HL-60 (cell line): ENCODE results near the gene ELL2.

Source experiments
- DNase-seq, 2 experiments: peaks; one replicate each; pipeline ENCODE4 v3.0.0-alpha.2; 2010 to 2020; ENCODE audit warnings: low read depth in 1 of 2, low spot score in 1 of 2
- H3K27ac ChIP-seq: fragments of 250-450 bp; sonication (Bioruptor Pico); replicated peaks from 2 replicates; pipeline ENCODE4 v1.5.1; 2020; ENCODE audit warnings: mild to moderate bottlenecking, moderate library complexity
- H3K27me3 ChIP-seq: fragments of 250-450 bp; sonication (Bioruptor Pico); 2 replicates; pipeline ENCODE4 v1.5.1; 2021; ENCODE audit warnings: mild to moderate bottlenecking, moderate library complexity; ENCODE audit not compliant: insufficient read depth, poor library complexity, severe bottlenecking
- H3K4me3 ChIP-seq: replicated peaks from 2 replicates; pipeline ENCODE4 v1.5.1; 2011; ENCODE audit warnings: mild to moderate bottlenecking, control low read depth, low read length; ENCODE audit not compliant: insufficient read depth
- GABPA ChIP-seq: IDR thresholded peaks from 2 replicates; pipeline ENCODE4 v1.6.1; 2012; ENCODE audit warnings: low read depth
- POLR2AphosphoS5 ChIP-seq: IDR thresholded peaks from 2 replicates; pipeline ENCODE4 v1.6.1; 2012; ENCODE audit warnings: low read depth
- SPI1 ChIP-seq: IDR thresholded peaks from 2 replicates; pipeline ENCODE4 v1.6.1; 2012; ENCODE audit warnings: low read depth, mild to moderate bottlenecking, borderline replicate concordance
- TF ChIP-seq, protein P1 (sequence below): IDR thresholded peaks from 2 replicates; pipeline ENCODE4 v1.6.1; 2012; ENCODE audit warnings: low read depth; ENCODE audit not compliant: insufficient replicate concordance
- TF ChIP-seq, protein P2 (sequence below): IDR thresholded peaks from one replicate; pipeline ENCODE4 v1.5.1; 2011; ENCODE audit warnings: low read length, control low read depth, inconsistent platforms; ENCODE audit not compliant: insufficient read depth

ELL2 gene

DNA sequence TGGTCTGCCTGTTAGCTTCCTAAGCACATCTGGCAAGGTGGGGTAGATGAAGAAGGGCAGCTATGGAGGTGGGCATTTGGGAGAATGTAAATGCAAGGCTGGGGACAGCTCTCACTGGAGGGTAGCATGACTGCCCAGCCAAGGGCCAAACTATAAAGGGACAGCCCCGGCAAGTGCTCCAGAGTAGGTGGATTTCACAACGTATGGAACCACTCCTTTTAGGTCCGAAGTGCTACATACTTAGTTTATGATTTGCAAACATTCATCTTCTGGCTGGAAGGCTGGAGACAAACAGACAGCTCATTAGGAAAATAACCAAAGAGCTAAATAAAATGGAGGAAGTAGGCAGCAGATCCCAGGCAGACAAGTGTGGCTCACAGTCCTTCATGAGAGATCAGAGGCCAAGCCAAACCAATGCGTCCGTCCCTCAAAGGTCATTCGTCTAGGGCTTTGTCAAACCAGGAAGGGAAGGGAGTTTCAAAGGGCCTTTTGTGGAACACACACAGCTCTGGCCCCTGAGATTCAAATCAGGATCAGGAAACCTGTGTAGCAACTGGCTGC lies 96.6 kb downstream of the ELL2 start:
- no peak overlapping the region for H3K27ac ChIP-seq
- no peaks in the 10 kb centered on the region for H3K27me3 ChIP-seq
- no peak overlapping the region for H3K4me3 ChIP-seq
- no peak for DNase-seq
- TF ChIP-seq, protein P1, sequence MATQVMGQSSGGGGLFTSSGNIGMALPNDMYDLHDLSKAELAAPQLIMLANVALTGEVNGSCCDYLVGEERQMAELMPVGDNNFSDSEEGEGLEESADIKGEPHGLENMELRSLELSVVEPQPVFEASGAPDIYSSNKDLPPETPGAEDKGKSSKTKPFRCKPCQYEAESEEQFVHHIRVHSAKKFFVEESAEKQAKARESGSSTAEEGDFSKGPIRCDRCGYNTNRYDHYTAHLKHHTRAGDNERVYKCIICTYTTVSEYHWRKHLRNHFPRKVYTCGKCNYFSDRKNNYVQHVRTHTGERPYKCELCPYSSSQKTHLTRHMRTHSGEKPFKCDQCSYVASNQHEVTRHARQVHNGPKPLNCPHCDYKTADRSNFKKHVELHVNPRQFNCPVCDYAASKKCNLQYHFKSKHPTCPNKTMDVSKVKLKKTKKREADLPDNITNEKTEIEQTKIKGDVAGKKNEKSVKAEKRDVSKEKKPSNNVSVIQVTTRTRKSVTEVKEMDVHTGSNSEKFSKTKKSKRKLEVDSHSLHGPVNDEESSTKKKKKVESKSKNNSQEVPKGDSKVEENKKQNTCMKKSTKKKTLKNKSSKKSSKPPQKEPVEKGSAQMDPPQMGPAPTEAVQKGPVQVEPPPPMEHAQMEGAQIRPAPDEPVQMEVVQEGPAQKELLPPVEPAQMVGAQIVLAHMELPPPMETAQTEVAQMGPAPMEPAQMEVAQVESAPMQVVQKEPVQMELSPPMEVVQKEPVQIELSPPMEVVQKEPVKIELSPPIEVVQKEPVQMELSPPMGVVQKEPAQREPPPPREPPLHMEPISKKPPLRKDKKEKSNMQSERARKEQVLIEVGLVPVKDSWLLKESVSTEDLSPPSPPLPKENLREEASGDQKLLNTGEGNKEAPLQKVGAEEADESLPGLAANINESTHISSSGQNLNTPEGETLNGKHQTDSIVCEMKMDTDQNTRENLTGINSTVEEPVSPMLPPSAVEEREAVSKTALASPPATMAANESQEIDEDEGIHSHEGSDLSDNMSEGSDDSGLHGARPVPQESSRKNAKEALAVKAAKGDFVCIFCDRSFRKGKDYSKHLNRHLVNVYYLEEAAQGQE = no peak
- TF ChIP-seq, protein P2, sequence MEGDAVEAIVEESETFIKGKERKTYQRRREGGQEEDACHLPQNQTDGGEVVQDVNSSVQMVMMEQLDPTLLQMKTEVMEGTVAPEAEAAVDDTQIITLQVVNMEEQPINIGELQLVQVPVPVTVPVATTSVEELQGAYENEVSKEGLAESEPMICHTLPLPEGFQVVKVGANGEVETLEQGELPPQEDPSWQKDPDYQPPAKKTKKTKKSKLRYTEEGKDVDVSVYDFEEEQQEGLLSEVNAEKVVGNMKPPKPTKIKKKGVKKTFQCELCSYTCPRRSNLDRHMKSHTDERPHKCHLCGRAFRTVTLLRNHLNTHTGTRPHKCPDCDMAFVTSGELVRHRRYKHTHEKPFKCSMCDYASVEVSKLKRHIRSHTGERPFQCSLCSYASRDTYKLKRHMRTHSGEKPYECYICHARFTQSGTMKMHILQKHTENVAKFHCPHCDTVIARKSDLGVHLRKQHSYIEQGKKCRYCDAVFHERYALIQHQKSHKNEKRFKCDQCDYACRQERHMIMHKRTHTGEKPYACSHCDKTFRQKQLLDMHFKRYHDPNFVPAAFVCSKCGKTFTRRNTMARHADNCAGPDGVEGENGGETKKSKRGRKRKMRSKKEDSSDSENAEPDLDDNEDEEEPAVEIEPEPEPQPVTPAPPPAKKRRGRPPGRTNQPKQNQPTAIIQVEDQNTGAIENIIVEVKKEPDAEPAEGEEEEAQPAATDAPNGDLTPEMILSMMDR = no peak
- TF ChIP-seq SPI1 (no peak), GABPA (no peak), POLR2AphosphoS5 (no peak)

DNA sequence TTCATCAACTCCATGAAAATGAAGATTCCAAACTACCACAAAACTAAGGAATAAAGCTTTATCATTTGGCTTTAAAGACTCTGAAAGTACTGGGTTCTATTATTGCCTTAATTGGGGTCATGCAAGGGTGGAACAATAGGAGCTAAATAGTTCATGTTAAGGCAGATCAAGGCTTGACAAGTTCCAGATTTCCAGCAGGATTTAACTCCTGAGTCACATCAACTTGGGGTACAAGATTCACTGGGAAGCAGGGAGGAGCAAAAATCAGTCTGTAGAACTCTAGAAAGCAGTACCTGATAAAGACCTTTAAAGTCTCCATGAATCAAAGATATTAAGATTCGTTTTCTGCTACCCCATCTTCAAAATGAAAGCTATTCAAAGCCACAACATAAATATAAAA lies 97.2 kb downstream of the ELL2 start:
- Histone ChIP-seq H3K4me3 (no peak overlapping the region), H3K27ac (no peak overlapping the region), H3K27me3 (no peaks in the 10 kb centered on the region)
- TF ChIP-seq GABPA (no peak), POLR2AphosphoS5 (no peak), SPI1 (no peak)
- TF ChIP-seq, protein P2 = no peak
- no peak for DNase-seq

DNA sequence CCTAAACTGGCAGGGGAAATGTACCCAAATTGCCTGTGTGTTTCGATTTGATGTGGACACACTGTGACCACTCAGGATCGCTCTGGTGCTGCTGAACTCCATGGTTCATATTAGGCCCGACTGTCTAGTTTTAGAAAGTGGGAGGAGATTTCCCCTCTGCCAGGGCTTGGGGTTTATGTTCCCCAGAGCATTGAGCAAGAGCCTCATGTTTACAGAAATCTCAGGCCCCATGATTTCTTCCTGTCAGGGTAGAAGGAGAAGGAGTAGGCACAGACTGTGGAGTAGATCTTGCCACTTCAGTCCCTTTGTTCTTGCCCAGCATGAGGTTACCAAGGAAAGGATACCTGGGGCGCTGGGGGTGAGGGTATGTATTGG lies 98.3 kb downstream of the ELL2 start:
- DNase-seq = peak in 1 of 2 experiments; percentile 34
- TF ChIP-seq, protein P2 = no peak
- Histone ChIP-seq H3K27me3 (no peaks in the 10 kb centered on the region), H3K27ac (no peak overlapping the region), H3K4me3 (no peak overlapping the region)

DNA sequence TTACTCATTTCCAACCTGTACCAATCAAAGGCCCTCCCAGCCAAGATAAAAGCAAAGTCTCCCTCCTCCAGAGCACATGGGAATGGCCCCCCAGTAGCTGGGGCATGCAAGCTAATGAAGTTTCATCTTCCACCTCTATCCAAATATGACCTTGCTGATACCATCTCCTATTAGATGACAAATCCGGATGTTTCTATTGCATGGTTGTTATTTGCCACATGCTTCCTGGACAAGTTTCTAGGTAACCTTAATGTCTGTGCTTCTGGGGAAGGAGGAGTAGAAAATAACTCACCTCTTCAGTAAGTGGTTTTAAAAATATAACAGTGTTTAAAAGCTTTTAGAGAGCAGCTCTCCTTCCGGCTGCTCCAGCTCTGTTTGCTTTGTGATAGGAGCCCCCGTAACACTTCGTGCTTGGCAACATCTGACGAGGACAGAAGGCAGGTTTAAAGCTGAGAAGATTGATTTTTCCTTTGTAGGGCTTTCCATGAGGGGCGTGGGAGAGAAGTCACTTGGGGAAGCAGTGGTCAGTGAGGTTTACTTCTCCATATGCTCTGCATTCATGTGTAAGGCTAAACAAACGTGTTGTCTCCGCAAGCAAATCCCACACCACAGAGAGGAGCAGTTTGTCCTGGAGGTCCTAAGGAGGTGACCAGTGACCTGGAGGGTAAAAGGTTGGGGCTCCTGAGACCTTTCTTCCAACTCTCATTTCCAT lies 98.8 kb downstream of the ELL2 start:
- TF ChIP-seq POLR2AphosphoS5 (no peak), GABPA (no peak), SPI1 (no peak)
- TF ChIP-seq, protein P1 = no peak
- TF ChIP-seq, protein P2 = no peak
- Histone ChIP-seq H3K4me3 (no peak overlapping the region), H3K27ac (no peak overlapping the region), H3K27me3 (no peaks in the 10 kb centered on the region)
- no peak for DNase-seq
